HG02571 (cell line): Measurements from ENCODE around the gene PSMD1.

Experiments used
- ATAC-seq: cut with Tn5 transposase; IDR thresholded peaks from one replicate; pipeline ENCODE4 v1.9.1; 2021; ENCODE audit warnings: mild to moderate bottlenecking, moderate library complexity; ENCODE audit not compliant: unreplicated experiment

PSMD1 gene

DNA sequence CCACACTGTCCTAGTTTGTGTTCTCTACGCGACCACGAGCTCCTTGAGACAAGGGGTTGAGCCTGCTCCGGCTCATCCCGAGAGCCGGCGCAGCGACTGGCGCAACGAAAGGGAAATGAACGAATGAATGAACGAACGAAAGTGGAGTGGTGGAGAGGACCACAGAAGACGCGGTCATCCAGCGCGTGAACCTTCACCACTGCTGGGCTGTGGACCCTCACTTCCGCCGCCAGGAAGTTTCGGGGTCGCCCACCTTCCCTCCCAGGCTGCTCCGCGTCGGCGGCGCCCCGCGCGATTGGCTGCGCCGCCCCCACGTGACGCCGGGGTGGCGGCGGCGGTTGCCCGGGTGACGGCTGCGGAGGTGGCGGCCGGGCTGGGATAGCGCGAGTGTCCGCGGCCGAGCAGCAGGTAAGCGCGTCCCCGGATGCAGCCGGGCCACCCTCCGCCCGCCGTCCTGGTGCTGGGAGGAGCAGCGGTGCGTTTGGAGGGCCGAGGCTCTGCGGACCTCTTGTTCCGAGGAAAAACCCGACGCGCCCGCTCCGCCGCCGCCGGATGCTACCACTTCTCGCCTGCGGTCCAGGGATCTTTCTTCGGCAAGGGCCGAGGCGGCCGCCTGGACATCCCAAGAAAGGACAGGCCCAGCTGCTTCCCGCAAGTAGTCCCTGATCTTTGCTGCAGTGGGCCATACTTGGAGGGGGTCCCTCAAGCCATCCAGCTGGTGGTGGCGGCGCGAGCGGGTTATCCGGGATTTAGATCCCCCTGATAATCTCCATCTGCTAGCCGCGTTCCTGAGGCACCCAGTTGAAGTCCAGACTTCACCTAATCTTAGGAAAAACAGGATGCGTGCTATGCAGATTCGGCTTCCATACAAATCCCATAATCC lies 141.9 kb downstream of the PSMD1 start, which contains the start of gene ARMC9:
Gene ARMC9, plus strand, starts transcription at position 341 of the 883 bp plus-strand sequence. CDS start 7,608 bp downstream, outside the sequence.
- ATAC-seq, result peak; percentile 94

GRCh38 chr2:231199219-231199618 lies 142.6 kb downstream of the PSMD1 start:
- ATAC-seq, result no peak

GRCh38 chr2:231200805-231201474 lies 144.3 kb downstream of the PSMD1 start:
- ATAC-seq, result no peak

- no peak for ATAC-seq
Observed at GRCh38 chr2:231201475-231201814, 144.8 kb downstream of the PSMD1 start.

DNA sequence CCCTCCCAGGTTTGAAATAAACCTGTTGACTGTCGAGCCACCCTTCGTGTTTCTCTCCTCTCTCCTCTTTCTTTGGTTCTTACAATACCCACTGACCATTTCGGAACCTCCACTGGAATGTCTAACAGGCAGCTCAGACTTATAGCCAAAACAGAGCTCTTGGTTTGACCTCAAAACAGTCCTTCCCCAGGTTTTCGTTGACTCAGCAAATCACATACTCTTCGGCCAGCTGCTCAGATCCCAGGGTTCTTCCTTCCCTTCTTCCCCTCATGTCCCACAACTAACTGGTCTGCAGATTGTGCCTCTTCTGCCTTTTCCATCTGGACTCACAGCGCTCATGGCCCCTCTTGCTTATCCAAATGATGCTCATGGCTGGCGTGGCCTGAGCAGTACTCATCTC lies 146.4 kb downstream of the PSMD1 start:
- no peak for ATAC-seq

- ATAC-seq, result no peak
Observed at GRCh38 chr2:231204146-231204545, 147.5 kb downstream of the PSMD1 start.

DNA sequence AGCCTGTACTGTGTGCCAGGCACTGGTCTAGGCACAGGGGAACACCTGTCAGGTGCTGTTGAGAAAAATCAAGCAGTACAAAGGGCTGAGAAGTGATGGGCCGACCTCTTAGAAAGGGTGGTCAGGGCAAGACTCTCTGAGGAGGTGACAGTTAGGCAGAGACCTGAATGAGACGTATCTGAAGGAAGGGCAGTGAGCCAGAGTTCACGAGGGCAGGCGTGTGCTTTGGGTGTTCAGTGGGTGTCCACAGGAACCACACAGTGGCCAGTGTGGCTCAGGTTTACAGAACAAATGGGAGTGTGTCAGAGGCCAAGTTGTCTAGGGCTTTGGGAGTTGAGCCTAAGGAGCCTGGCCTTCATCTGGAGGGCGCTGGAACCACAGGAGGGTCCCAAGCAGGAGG lies 147.9 kb downstream of the PSMD1 start:
- ATAC-seq, result no peak

- no peak for ATAC-seq
Observed at GRCh38 chr2:231207734-231208133, 151.1 kb downstream of the PSMD1 start.

GRCh38 chr2:231210782-231211181 lies 154.1 kb downstream of the PSMD1 start:
- no peak for ATAC-seq

DNA sequence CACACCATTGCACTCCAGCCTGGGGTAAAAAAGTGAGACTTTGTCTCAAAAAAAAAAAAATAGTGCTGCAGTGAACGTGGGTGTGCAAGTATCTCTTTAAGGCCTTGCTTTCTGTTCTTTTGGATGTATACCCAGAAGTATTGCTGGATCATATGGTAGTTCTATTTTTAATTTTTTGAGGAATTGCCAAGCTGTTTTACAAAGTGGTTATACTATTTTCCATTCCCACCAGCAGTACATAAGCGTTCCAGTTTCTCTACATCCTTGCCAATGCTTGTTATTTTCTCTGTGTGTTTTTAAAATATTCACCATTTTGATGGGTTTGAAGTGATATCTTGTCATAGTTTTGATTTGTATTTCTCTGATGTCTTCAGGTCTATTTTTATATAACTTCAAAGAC lies 154.8 kb downstream of the PSMD1 start:
- no peak for ATAC-seq

DNA sequence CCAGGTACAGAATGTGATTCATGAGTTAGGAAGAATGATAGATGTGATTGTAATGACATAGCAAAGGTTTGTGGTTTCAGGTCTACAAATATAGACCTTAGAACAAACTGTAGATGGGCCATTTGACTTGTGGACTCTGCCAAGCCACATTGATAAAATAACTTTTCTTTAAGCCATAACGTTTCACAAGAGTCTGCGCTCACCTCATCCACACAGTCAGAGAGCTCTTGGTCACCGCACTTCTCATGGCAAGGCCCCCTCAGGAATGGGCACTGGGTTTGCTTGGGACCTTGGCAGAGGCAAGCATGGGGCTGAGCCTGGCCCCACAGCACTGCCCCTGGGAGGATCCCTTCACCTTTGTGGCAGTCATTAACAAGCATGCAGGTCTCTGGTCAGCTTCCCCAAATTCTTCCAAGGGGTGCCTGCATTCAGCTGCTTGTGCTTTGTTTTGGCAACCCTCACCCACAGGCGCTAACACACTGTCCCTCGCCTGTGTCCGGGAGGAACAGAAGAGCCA lies 155.7 kb downstream of the PSMD1 start:
- no peak for ATAC-seq

- no peak for ATAC-seq
Observed at GRCh38 chr2:231213931-231214642, 157.4 kb downstream of the PSMD1 start.

DNA sequence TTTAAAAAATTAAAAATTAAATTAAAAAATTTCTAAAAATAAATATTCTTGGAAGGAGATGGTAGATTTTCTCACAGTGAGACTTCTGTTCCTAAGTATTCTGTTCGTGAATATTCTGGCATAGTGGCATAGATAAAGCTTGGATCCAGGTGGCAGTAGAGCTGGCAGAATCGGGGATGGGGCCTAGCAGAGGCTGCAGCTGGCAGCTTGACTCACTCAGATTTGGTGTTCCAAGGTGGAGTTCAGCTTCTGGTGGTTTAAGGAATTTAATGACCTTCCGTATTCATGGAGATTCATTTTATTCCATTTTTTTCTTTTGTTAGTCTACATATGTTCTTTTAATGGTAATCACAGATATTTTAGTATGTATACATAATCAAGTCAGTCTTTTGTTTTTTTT lies 161.7 kb downstream of the PSMD1 start:
- no peak for ATAC-seq

DNA sequence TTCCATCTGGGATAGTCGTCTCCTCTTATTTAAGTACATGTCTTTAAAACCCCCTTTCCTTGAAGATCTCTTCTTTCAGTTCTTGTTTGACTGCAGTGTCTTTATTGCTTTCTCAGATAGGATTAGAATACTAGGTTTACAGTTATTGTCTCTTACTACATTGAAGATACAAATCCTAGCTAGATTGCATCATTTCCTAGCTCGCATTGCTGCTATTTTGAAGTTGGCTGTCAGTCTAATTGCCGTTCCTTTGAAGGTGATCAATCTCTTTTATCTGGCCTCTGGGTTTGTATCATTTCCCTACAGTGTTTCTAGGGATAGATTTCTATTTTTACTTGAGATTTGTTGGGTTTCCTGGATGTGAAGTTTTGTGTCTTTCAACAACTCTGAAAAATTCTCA lies 162.6 kb downstream of the PSMD1 start:
- no peak for ATAC-seq

- no peak for ATAC-seq
Observed at GRCh38 chr2:231221761-231222160, 165.1 kb downstream of the PSMD1 start.
